Activated B cell treated with CpG ODN at 0.5 μM for 24 hours (primary cell): Measurements from ENCODE around the gene CCDC194. TPM values are rescaled to one million over a fixed set of nuclear protein-coding genes. Genes with fewer than 3 reads are reported as not detected.

Experiments
- ATAC-seq: fragments of 200-7000 bp; cut with Tn5 transposase; one replicate; pipeline ENCODE4 v1.10.0; 2021; ENCODE audit warnings: low read depth, mild to moderate bottlenecking, moderate library complexity
- CTCF ChIA-PET: fragments of 350-600 bp; sonication (Branson Sonifier 250); formaldehyde crosslinking; loops from one replicate; lab custom pipeline; 2021; ENCODE audit warnings: antibody characterized with exemption; lab: Charles Lee
- POLR2A ChIA-PET: fragments of 350-600 bp; sonication (Branson Sonifier 250); formaldehyde crosslinking; loops from one replicate; lab custom pipeline; 2021; ENCODE audit warnings: antibody characterized with exemption; lab: Charles Lee
- DNase-seq: peaks from one replicate; pipeline ENCODE4 v3.0.0; 2022
- H3K27ac Mint-ChIP-seq: one replicate; pipeline ENCODE4 v1.8.0; 2020; ENCODE audit warnings: mixed read lengths
- H3K27me3 Mint-ChIP-seq: one replicate; pipeline ENCODE4 v1.8.0; 2021; ENCODE audit warnings: mixed read lengths
- H3K36me3 Mint-ChIP-seq: one replicate; pipeline ENCODE4 v1.8.0; 2021; ENCODE audit warnings: low read depth, mixed read lengths
- H3K4me1 Mint-ChIP-seq: one replicate; pipeline ENCODE4 v1.8.0; 2021; ENCODE audit warnings: mixed read lengths
- H3K4me3 Mint-ChIP-seq: one replicate; pipeline ENCODE4 v1.8.0; 2020; ENCODE audit warnings: mild to moderate bottlenecking, mixed read lengths
- H3K9me3 Mint-ChIP-seq: one replicate; pipeline ENCODE4 v1.8.0; 2020; ENCODE audit warnings: mixed read lengths
- CTCF ChIP-seq: fragments of 200-600 bp; IDR thresholded peaks from one replicate; pipeline ENCODE4 v1.8.0; 2022; ENCODE audit warnings: antibody characterized with exemption, mild to moderate bottlenecking
- intact Hi-C: fragments of 100-400 bp; cut with micrococcal nuclease; formaldehyde crosslinking; loops from one replicate; pipeline ENCODE4 v1.15.1; 2024
- total RNA-seq: library from RNA; stranded (reverse); gene quantifications from 2 replicates; pipeline ENCODE4 v1.2.3, GENCODE V29; 2022

Gene CCDC194
- total RNA-seq, 1 donor from 2014 or later = 3.9 TPM

GRCh38 chr19:17341386-17341785 lies 52.6 kb downstream of the CCDC194 start:
- H3K27ac Mint-ChIP-seq = no peak overlapping the region
- H3K36me3 Mint-ChIP-seq = peaks cover 24% of the 10 kb centered on the region
- H3K4me3 Mint-ChIP-seq = no peak overlapping the region
- no peak for TF ChIP-seq CTCF
- ATAC-seq (no peak), DNase-seq (no peak)
- intact Hi-C loops = no loop called here
- ChIA-PET CTCF (no interaction called here), POLR2A (no interaction called here)
- no peaks in the 10 kb centered on the region for H3K9me3 Mint-ChIP-seq
- H3K4me1 Mint-ChIP-seq = peaks cover 24% of the 10 kb centered on the region
- peaks cover 1% of the 10 kb centered on the region for H3K27me3 Mint-ChIP-seq

DNA sequence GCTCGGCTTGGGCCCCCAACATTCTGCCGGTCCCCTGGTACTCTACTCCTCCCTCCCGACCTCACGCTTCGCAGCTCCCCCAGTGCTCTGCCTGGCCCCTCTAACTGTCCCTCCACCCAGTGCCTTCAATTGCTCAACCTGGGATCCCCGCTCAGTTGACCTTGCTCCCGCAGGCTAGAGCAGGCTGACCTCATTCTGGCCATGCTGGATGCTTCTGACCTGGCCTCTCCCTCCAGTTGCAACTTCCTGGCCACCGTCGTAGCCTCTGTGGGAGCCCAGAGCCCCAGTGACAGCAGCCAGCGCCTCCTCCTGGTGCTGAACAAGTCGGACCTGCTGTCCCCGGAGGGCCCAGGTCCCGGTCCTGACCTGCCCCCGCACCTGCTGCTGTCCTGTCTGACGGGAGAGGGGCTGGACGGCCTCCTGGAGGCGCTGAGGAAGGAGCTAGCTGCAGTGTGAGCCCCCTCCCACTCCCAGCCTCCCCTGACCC lies 53.1 kb downstream of the CCDC194 start:
- no peaks in the 10 kb centered on the region for H3K9me3 Mint-ChIP-seq
- no peak overlapping the region for H3K27ac Mint-ChIP-seq
- ATAC-seq (no peak), DNase-seq (no peak)
- H3K36me3 Mint-ChIP-seq = peaks cover 24% of the 10 kb centered on the region
- H3K4me3 Mint-ChIP-seq = no peak overlapping the region
- ChIA-PET POLR2A (no interaction called here), CTCF (no interaction called here)
- H3K4me1 Mint-ChIP-seq = peaks cover 21% of the 10 kb centered on the region
- intact Hi-C loops = no loop called here
- TF ChIP-seq CTCF = no peak
- H3K27me3 Mint-ChIP-seq = no peaks in the 10 kb centered on the region

Other genes starting within 250 kb of the CCDC194 start
- 41.9 and 43.4 TPM in 2 replicates for gene USE1, start 178.8 kb downstream of the CCDC194 start, total RNA-seq
- 22.4 and 25.8 TPM in 2 replicates for gene OCEL1, start 168.0 kb downstream of the CCDC194 start, total RNA-seq
- 4.3 and 4.6 TPM in 2 replicates for gene NR2F6, start 148.3 kb downstream of the CCDC194 start, total RNA-seq
- gene USHBP1, start 129.5 kb downstream of the CCDC194 start, total RNA-seq = 0.42 and 0.44 TPM in 2 replicates
- 121 and 135 TPM in 2 replicates for gene BABAM1, start 126.8 kb downstream of the CCDC194 start, total RNA-seq
- gene ANKLE1, start 112.3 kb downstream of the CCDC194 start, total RNA-seq = 7.9 and 9.1 TPM in 2 replicates
- gene ABHD8, start 90.8 kb downstream of the CCDC194 start, total RNA-seq = 5.4 and 6.6 TPM in 2 replicates
- gene MRPL34, start 88.3 kb downstream of the CCDC194 start, total RNA-seq = 38.2 and 46.1 TPM in 2 replicates
- gene DDA1, start 84.6 kb downstream of the CCDC194 start, total RNA-seq = 31.1 and 31.7 TPM in 2 replicates
- 2.1 and 2.2 TPM in 2 replicates for gene ANO8, start 59.3 kb downstream of the CCDC194 start, total RNA-seq
- gene GTPBP3, start 56.6 kb downstream of the CCDC194 start, total RNA-seq = 32.4 and 40.2 TPM in 2 replicates
- 0.84 TPM in 1 of 2 replicates, not detected in the other for gene PLVAP, start 16.9 kb downstream of the CCDC194 start, total RNA-seq
- 120 and 121 TPM in 2 replicates for gene BST2, start 11.4 kb upstream of the CCDC194 start, total RNA-seq
- gene MVB12A, start 25.9 kb upstream of the CCDC194 start, total RNA-seq = 22.8 and 23.3 TPM in 2 replicates
- gene TMEM221, start 54.5 kb upstream of the CCDC194 start, total RNA-seq = not detected in 2 replicates
- not detected in 2 replicates for gene NXNL1, start 66.7 kb upstream of the CCDC194 start, total RNA-seq
- gene SLC27A1, start 76.3 kb upstream of the CCDC194 start, total RNA-seq = 4.3 and 4.6 TPM in 2 replicates
- 107 and 111 TPM in 2 replicates for gene PGLS, start 117.5 kb upstream of the CCDC194 start, total RNA-seq
- gene COLGALT1, start 161.5 kb upstream of the CCDC194 start, total RNA-seq = 69.2 and 80.3 TPM in 2 replicates